ENCODE data around the gene CDH4. TPM values are rescaled to one million over a fixed set of nuclear protein-coding genes. Genes with fewer than 3 reads are reported as not detected.

CDH4 gene
- total and polyA plus RNA-seq, 5 donors from 2014 or later: 0.07 to 0.69 (median 0.49) TPM; not detected in 1

- DNase-seq (no peak), ATAC-seq (ENCODE audit: low read depth in 2 of 2) (no peak)
- Histone ChIP-seq H3K27me3 (ENCODE audit: control insufficient read depth, insufficient read depth, low read length) (no peaks in the 10 kb centered on the region), H3K27ac (ENCODE audit: insufficient read depth, low read length, poor library complexity, severe bottlenecking) (no peak overlapping the region), H3K9me3 (ENCODE audit: control insufficient read depth in 2 of 2, low read length in 2 of 2) (no peaks in the 10 kb centered on the region), H3K4me1 (ENCODE audit: control insufficient read depth, insufficient read depth, low read length, poor library complexity, severe bottlenecking) (no peaks in the 10 kb centered on the region), H3K4me3 (ENCODE audit: low read depth, low read length) (no peak overlapping the region), H3K36me3 (ENCODE audit: control insufficient read depth, insufficient read depth, low read length) (no peaks in the 10 kb centered on the region)
- Mint-ChIP-seq H3K36me3 (no peaks in the 10 kb centered on the region), H3K27ac (peak overlapping the region in 1 of 3 donors; percentile 22), H3K9me3 (peaks cover 0 to 3% (median 0%) of the 10 kb centered on the region in 7 donors), H3K4me1 (no peaks in the 10 kb centered on the region), H3K4me3 (no peak overlapping the region), H3K27me3 (no peaks in the 10 kb centered on the region)
Observed at GRCh38 chr20:61582196-61582923, 330.3 kb downstream of the CDH4 start.

- no peak overlapping the region for H3K4me3 ChIP-seq (ENCODE audit: low read depth, low read length)
- H3K4me3 Mint-ChIP-seq: no peak overlapping the region
- peaks cover 0 to 3% (median 0%) of the 10 kb centered on the region in 7 donors for H3K9me3 Mint-ChIP-seq
- ATAC-seq (ENCODE audit: low read depth in 2 of 2): no peak
- no peaks in the 10 kb centered on the region for H3K9me3 ChIP-seq (ENCODE audit: control insufficient read depth in 2 of 2, low read length in 2 of 2)
- H3K27me3 ChIP-seq (ENCODE audit: control insufficient read depth, insufficient read depth, low read length): no peaks in the 10 kb centered on the region
- H3K27ac ChIP-seq (ENCODE audit: insufficient read depth, low read length, poor library complexity, severe bottlenecking): no peak overlapping the region
- H3K36me3 Mint-ChIP-seq: no peaks in the 10 kb centered on the region
- DNase-seq: no peak
- no peaks in the 10 kb centered on the region for H3K4me1 ChIP-seq (ENCODE audit: control insufficient read depth, insufficient read depth, low read length, poor library complexity, severe bottlenecking)
- H3K27ac Mint-ChIP-seq: no peak overlapping the region
- no peaks in the 10 kb centered on the region for H3K27me3 Mint-ChIP-seq
- H3K4me1 Mint-ChIP-seq: no peaks in the 10 kb centered on the region
- no peaks in the 10 kb centered on the region for H3K36me3 ChIP-seq (ENCODE audit: control insufficient read depth, insufficient read depth, low read length)
Observed at GRCh38 chr20:61583356-61583755, 331.3 kb downstream of the CDH4 start.

- H3K27ac Mint-ChIP-seq: no peak overlapping the region
- no peak for ATAC-seq (ENCODE audit: low read depth in 2 of 2)
Observed at GRCh38 chr20:61584851-61585250, 332.8 kb downstream of the CDH4 start.

GRCh38 chr20:61585764-61586163 lies 333.7 kb downstream of the CDH4 start:
- H3K27me3 Mint-ChIP-seq: no peaks in the 10 kb centered on the region
- H3K36me3 Mint-ChIP-seq: no peaks in the 10 kb centered on the region
- no peaks in the 10 kb centered on the region for H3K4me1 Mint-ChIP-seq
- H3K36me3 ChIP-seq (ENCODE audit: control insufficient read depth, insufficient read depth, low read length): no peaks in the 10 kb centered on the region
- no peak overlapping the region for H3K4me3 ChIP-seq (ENCODE audit: low read depth, low read length)
- DNase-seq (no peak), ATAC-seq (ENCODE audit: low read depth in 2 of 2) (no peak)
- H3K9me3 Mint-ChIP-seq: peaks cover 0 to 2% (median 0%) of the 10 kb centered on the region in 7 donors
- H3K27me3 ChIP-seq (ENCODE audit: control insufficient read depth, insufficient read depth, low read length): no peaks in the 10 kb centered on the region
- H3K9me3 ChIP-seq (ENCODE audit: control insufficient read depth in 2 of 2, low read length in 2 of 2): no peaks in the 10 kb centered on the region
- H3K27ac ChIP-seq (ENCODE audit: insufficient read depth, low read length, poor library complexity, severe bottlenecking): no peak overlapping the region
- no peaks in the 10 kb centered on the region for H3K4me1 ChIP-seq (ENCODE audit: control insufficient read depth, insufficient read depth, low read length, poor library complexity, severe bottlenecking)
- no peak overlapping the region for H3K27ac Mint-ChIP-seq
- H3K4me3 Mint-ChIP-seq: no peak overlapping the region

More at GRCh38 chr20:61584851-61585250, 332.8 kb downstream of the CDH4 start:
- Mint-ChIP-seq H3K9me3 (peaks cover 0 to 2% (median 0%) of the 10 kb centered on the region in 7 donors), H3K27me3 (no peaks in the 10 kb centered on the region), H3K36me3 (no peaks in the 10 kb centered on the region), H3K4me1 (no peaks in the 10 kb centered on the region), H3K4me3 (no peak overlapping the region)
- no peak overlapping the region for H3K27ac ChIP-seq (ENCODE audit: insufficient read depth, low read length, poor library complexity, severe bottlenecking)
- H3K27me3 ChIP-seq (ENCODE audit: control insufficient read depth, insufficient read depth, low read length): no peaks in the 10 kb centered on the region
- no peaks in the 10 kb centered on the region for H3K36me3 ChIP-seq (ENCODE audit: control insufficient read depth, insufficient read depth, low read length)
- no peak for DNase-seq
- H3K4me3 ChIP-seq (ENCODE audit: low read depth, low read length): no peak overlapping the region
- no peaks in the 10 kb centered on the region for H3K4me1 ChIP-seq (ENCODE audit: control insufficient read depth, insufficient read depth, low read length, poor library complexity, severe bottlenecking)
- no peaks in the 10 kb centered on the region for H3K9me3 ChIP-seq (ENCODE audit: control insufficient read depth in 2 of 2, low read length in 2 of 2)

GRCh38 chr20:61587036-61587435 lies 335.0 kb downstream of the CDH4 start:
- Histone ChIP-seq H3K9me3 (ENCODE audit: control insufficient read depth in 2 of 2, low read length in 2 of 2) (peaks cover 4 to 6% of the 10 kb centered on the region in 2 experiments), H3K4me1 (ENCODE audit: control insufficient read depth, insufficient read depth, low read length, poor library complexity, severe bottlenecking) (no peaks in the 10 kb centered on the region), H3K4me3 (ENCODE audit: low read depth, low read length) (no peak overlapping the region), H3K27ac (ENCODE audit: insufficient read depth, low read length, poor library complexity, severe bottlenecking) (no peak overlapping the region), H3K27me3 (ENCODE audit: control insufficient read depth, insufficient read depth, low read length) (no peaks in the 10 kb centered on the region), H3K36me3 (ENCODE audit: control insufficient read depth, insufficient read depth, low read length) (no peaks in the 10 kb centered on the region)
- H3K36me3 Mint-ChIP-seq: no peaks in the 10 kb centered on the region
- H3K9me3 Mint-ChIP-seq: peaks cover 0 to 4% (median 2%) of the 10 kb centered on the region in 7 donors
- ATAC-seq (ENCODE audit: low read depth in 2 of 2): no peak
- H3K27ac Mint-ChIP-seq: no peak overlapping the region
- H3K27me3 Mint-ChIP-seq: no peaks in the 10 kb centered on the region
- no peaks in the 10 kb centered on the region for H3K4me1 Mint-ChIP-seq
- no peak overlapping the region for H3K4me3 Mint-ChIP-seq
- no peak for DNase-seq

GRCh38 chr20:61587681-61588289 lies 335.7 kb downstream of the CDH4 start:
- Mint-ChIP-seq H3K27ac (no peak overlapping the region), H3K4me1 (no peaks in the 10 kb centered on the region), H3K9me3 (peaks cover 0 to 8% (median 3%) of the 10 kb centered on the region in 7 donors), H3K4me3 (no peak overlapping the region), H3K36me3 (no peaks in the 10 kb centered on the region), H3K27me3 (no peaks in the 10 kb centered on the region)
- DNase-seq (no peak), ATAC-seq (ENCODE audit: low read depth in 2 of 2) (no peak)
- Histone ChIP-seq H3K9me3 (ENCODE audit: control insufficient read depth in 2 of 2, low read length in 2 of 2) (peaks cover 4 to 6% of the 10 kb centered on the region in 2 experiments), H3K4me3 (ENCODE audit: low read depth, low read length) (no peak overlapping the region), H3K36me3 (ENCODE audit: control insufficient read depth, insufficient read depth, low read length) (no peaks in the 10 kb centered on the region), H3K4me1 (ENCODE audit: control insufficient read depth, insufficient read depth, low read length, poor library complexity, severe bottlenecking) (no peaks in the 10 kb centered on the region), H3K27me3 (ENCODE audit: control insufficient read depth, insufficient read depth, low read length) (no peaks in the 10 kb centered on the region), H3K27ac (ENCODE audit: insufficient read depth, low read length, poor library complexity, severe bottlenecking) (no peak overlapping the region)

GRCh38 chr20:61588411-61589385 lies 336.6 kb downstream of the CDH4 start:
- Mint-ChIP-seq H3K9me3 (peaks cover 0 to 13% (median 3%) of the 10 kb centered on the region in 7 donors), H3K27me3 (no peaks in the 10 kb centered on the region), H3K36me3 (peaks cover 4% of the 10 kb centered on the region), H3K27ac (no peak overlapping the region), H3K4me1 (no peaks in the 10 kb centered on the region), H3K4me3 (no peak overlapping the region)
- DNase-seq (no peak), ATAC-seq (ENCODE audit: low read depth in 2 of 2) (no peak)
- Histone ChIP-seq H3K4me1 (ENCODE audit: control insufficient read depth, insufficient read depth, low read length, poor library complexity, severe bottlenecking) (no peaks in the 10 kb centered on the region), H3K27me3 (ENCODE audit: control insufficient read depth, insufficient read depth, low read length) (no peaks in the 10 kb centered on the region), H3K36me3 (ENCODE audit: control insufficient read depth, insufficient read depth, low read length) (no peaks in the 10 kb centered on the region), H3K4me3 (ENCODE audit: low read depth, low read length) (no peak overlapping the region), H3K9me3 (ENCODE audit: control insufficient read depth in 2 of 2, low read length in 2 of 2) (peaks cover 4 to 6% of the 10 kb centered on the region in 2 experiments), H3K27ac (ENCODE audit: insufficient read depth, low read length, poor library complexity, severe bottlenecking) (no peak overlapping the region)

Measured in CD4-positive, CD25-positive, alpha-beta regulatory T cell (primary cell).